Loucy (cell line): Measurements from ENCODE around the gene ST6GALNAC4.

Source experiments
- H2AFZ ChIP-seq: fragments of 200-600 bp; sonication (generic); 2 replicates; pipeline ENCODE4 v1.6.0; 2016; ENCODE audit warnings: antibody characterized with exemption, mild to moderate bottlenecking, low read length, moderate library complexity
- H3F3A ChIP-seq: fragments of 200-600 bp; 2 replicates; pipeline ENCODE4 v1.6.0; 2016; ENCODE audit warnings: antibody characterized with exemption, low read depth, mild to moderate bottlenecking
- H3K27me3 ChIP-seq: fragments of 200-600 bp; sonication (generic); 2 replicates; pipeline ENCODE4 v1.6.1; 2014; ENCODE audit warnings: low read length, mild to moderate bottlenecking; ENCODE audit not compliant: insufficient read depth, poor library complexity, severe bottlenecking
- H3K36me3 ChIP-seq: fragments of 200-600 bp; sonication (generic); 2 replicates; pipeline ENCODE4 v1.6.1; 2016; ENCODE audit warnings: low read length; ENCODE audit not compliant: insufficient read depth
- H3K4me1 ChIP-seq: fragments of 200-600 bp; sonication (generic); 2 replicates; pipeline ENCODE4 v1.5.1; 2014; ENCODE audit warnings: low read length, mild to moderate bottlenecking; ENCODE audit not compliant: insufficient read depth, poor library complexity, severe bottlenecking
- H3K4me2 ChIP-seq: fragments of 200-600 bp; sonication (generic); 2 replicates; pipeline ENCODE4 v1.6.0; 2014; ENCODE audit warnings: antibody characterized with exemption, low read length, low read depth, mild to moderate bottlenecking; ENCODE audit not compliant: poor library complexity, severe bottlenecking
- H3K4me3 ChIP-seq: fragments of 200-600 bp; sonication (generic); 2 replicates; pipeline ENCODE4 v1.5.1; 2014; ENCODE audit warnings: low read length, mild to moderate bottlenecking, mixed read lengths; ENCODE audit not compliant: poor library complexity, severe bottlenecking
- H3K79me2 ChIP-seq: fragments of 200-600 bp; sonication (generic); 2 replicates; pipeline ENCODE4 v1.6.1; 2014; ENCODE audit warnings: low read length; ENCODE audit not compliant: insufficient read depth
- H3K9ac ChIP-seq: fragments of 200-600 bp; sonication (generic); 2 replicates; pipeline ENCODE4 v1.6.0; 2014; ENCODE audit warnings: mild to moderate bottlenecking, low read depth, low read length, moderate library complexity; ENCODE audit not compliant: poor library complexity, severe bottlenecking
- H3K9me2 ChIP-seq: fragments of 200-600 bp; sonication (generic); replicated peaks from 2 replicates; pipeline ENCODE4 v1.6.1; 2016; ENCODE audit warnings: low read depth, low read length, mixed read lengths
- H3K9me3 ChIP-seq: fragments of 200-600 bp; sonication (generic); 2 replicates; pipeline ENCODE4 v1.6.1; 2014; ENCODE audit warnings: mild to moderate bottlenecking, antibody characterized with exemption, low read length, low read depth; ENCODE audit not compliant: insufficient read depth
- H4K20me1 ChIP-seq: fragments of 200-600 bp; sonication (generic); 2 replicates; pipeline ENCODE4 v1.6.0; 2014; ENCODE audit warnings: antibody characterized with exemption, low read length, mild to moderate bottlenecking; ENCODE audit not compliant: insufficient read depth, poor library complexity, severe bottlenecking
- EZH2phosphoT487 ChIP-seq: fragments of 200-600 bp; IDR thresholded peaks from 2 replicates; pipeline ENCODE4 v1.6.1; 2018; ENCODE audit warnings: antibody characterized with exemption, mild to moderate bottlenecking, moderate library complexity, borderline replicate concordance
- TF ChIP-seq, protein P1 (sequence below): fragments of 200-600 bp; sonication (generic); conservative IDR thresholded peaks from 2 replicates; pipeline ENCODE4 v1.5.1; 2014; ENCODE audit warnings: mild to moderate bottlenecking, antibody characterized with exemption, low read length

Gene ST6GALNAC4

GRCh38 chr9:127934986-127935385, 18.1 kb upstream of the ST6GALNAC4 start:
- Histone ChIP-seq H3K4me3 (peak overlapping the region; percentile 90), H3K9me2 (no peaks in the 10 kb centered on the region), H3K9ac (peak overlapping the region; percentile 77), H3K36me3 (no peaks in the 10 kb centered on the region), H3K4me1 (peaks cover 27% of the 10 kb centered on the region), H4K20me1 (peaks cover 18% of the 10 kb centered on the region), H3K4me2 (peak overlapping the region; percentile 83), H3F3A (no peaks in the 10 kb centered on the region), H3K27me3 (no peaks in the 10 kb centered on the region), H2AFZ (no peak overlapping the region), H3K9me3 (no peaks in the 10 kb centered on the region), H3K79me2 (peaks cover 35% of the 10 kb centered on the region)
- TF ChIP-seq EZH2phosphoT487: no peak
- TF ChIP-seq, protein P1, sequence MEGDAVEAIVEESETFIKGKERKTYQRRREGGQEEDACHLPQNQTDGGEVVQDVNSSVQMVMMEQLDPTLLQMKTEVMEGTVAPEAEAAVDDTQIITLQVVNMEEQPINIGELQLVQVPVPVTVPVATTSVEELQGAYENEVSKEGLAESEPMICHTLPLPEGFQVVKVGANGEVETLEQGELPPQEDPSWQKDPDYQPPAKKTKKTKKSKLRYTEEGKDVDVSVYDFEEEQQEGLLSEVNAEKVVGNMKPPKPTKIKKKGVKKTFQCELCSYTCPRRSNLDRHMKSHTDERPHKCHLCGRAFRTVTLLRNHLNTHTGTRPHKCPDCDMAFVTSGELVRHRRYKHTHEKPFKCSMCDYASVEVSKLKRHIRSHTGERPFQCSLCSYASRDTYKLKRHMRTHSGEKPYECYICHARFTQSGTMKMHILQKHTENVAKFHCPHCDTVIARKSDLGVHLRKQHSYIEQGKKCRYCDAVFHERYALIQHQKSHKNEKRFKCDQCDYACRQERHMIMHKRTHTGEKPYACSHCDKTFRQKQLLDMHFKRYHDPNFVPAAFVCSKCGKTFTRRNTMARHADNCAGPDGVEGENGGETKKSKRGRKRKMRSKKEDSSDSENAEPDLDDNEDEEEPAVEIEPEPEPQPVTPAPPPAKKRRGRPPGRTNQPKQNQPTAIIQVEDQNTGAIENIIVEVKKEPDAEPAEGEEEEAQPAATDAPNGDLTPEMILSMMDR: no peak

GRCh38 chr9:127934248-127934647, 17.4 kb upstream of the ST6GALNAC4 start:
- no peak overlapping the region for H2AFZ ChIP-seq
- no peak overlapping the region for H3K4me3 ChIP-seq
- peaks cover 35% of the 10 kb centered on the region for H3K79me2 ChIP-seq
- no peaks in the 10 kb centered on the region for H3K36me3 ChIP-seq
- no peaks in the 10 kb centered on the region for H3K9me3 ChIP-seq
- peaks cover 18% of the 10 kb centered on the region for H4K20me1 ChIP-seq
- H3K4me1 ChIP-seq: peaks cover 27% of the 10 kb centered on the region
- no peaks in the 10 kb centered on the region for H3F3A ChIP-seq
- H3K9me2 ChIP-seq: no peaks in the 10 kb centered on the region
- H3K27me3 ChIP-seq: no peaks in the 10 kb centered on the region
- TF ChIP-seq, protein P1: peak; percentile 35; the same call in 1 of the 2 replicates
- TF ChIP-seq EZH2phosphoT487: no peak
- H3K9ac ChIP-seq: peak overlapping the region; percentile 77
- peak overlapping the region; percentile 83 for H3K4me2 ChIP-seq

- H3F3A ChIP-seq: no peaks in the 10 kb centered on the region
- H3K27me3 ChIP-seq: no peaks in the 10 kb centered on the region
- no peaks in the 10 kb centered on the region for H3K9me2 ChIP-seq
- no peak overlapping the region for H2AFZ ChIP-seq
- peaks cover 13% of the 10 kb centered on the region for H4K20me1 ChIP-seq
- no peak overlapping the region for H3K9ac ChIP-seq
- no peak overlapping the region for H3K4me3 ChIP-seq
- peaks cover 23% of the 10 kb centered on the region for H3K79me2 ChIP-seq
- peaks cover 23% of the 10 kb centered on the region for H3K4me1 ChIP-seq
- no peaks in the 10 kb centered on the region for H3K36me3 ChIP-seq
- no peaks in the 10 kb centered on the region for H3K9me3 ChIP-seq
- TF ChIP-seq, protein P1: no peak
- no peak for TF ChIP-seq EZH2phosphoT487
- no peak overlapping the region for H3K4me2 ChIP-seq
These were observed 14.4 kb upstream of the ST6GALNAC4 start for GRCh38 chr9:127931092-127931881.
